SK-N-MC (cell line): ENCODE data around the gene BTBD6.

Source experiments
- EZH2 ChIP-seq: fragments of 200-600 bp; sonication (generic); IDR thresholded peaks from one replicate; pipeline ENCODE4 v1.6.1; 2017; ENCODE audit warnings: antibody characterized with exemption
- FOXP2 ChIP-seq: optimal IDR thresholded peaks from 2 replicates; pipeline ENCODE3; 2011; ENCODE audit warnings: mild to moderate bottlenecking, moderate library complexity; ENCODE audit not compliant: insufficient read depth; ENCODE audit errors: extremely low read length, control extremely low read depth
- POLR2AphosphoS5 ChIP-seq: IDR thresholded peaks from 2 replicates; pipeline ENCODE4 v1.6.1; 2012; ENCODE audit warnings: mild to moderate bottlenecking, low read depth, low read length, borderline replicate concordance

DNA sequence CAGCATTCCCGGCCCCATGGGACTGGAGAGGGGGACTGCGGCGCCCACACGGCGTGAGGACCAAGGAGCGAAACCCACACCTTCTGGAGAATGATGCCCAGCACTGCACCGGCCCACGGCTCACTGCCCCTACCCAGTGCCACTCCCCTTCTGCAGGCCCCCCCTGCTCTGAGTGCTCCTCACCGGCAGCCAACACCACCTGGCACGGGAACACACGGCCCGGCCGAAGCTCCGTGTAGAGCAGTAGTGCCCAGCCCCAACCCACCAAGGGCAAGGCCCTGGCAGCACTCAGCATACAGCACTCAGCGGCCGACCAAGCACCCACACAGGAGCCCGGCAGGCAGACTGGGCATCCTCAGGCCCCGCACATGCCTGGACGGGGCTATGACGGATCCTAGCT is 13.4 kb downstream of the BTBD6 start:
- TF ChIP-seq EZH2 (no peak), FOXP2 (no peak), POLR2AphosphoS5 (no peak)
